Measurements from ENCODE around the gene PBRM1.
"Not testable (repeated sequence)": the region's sequence is repeated elsewhere in the genome, so short reads cannot be mapped to it uniquely, and the experiment has no call there.

The PBRM1 gene

DNA sequence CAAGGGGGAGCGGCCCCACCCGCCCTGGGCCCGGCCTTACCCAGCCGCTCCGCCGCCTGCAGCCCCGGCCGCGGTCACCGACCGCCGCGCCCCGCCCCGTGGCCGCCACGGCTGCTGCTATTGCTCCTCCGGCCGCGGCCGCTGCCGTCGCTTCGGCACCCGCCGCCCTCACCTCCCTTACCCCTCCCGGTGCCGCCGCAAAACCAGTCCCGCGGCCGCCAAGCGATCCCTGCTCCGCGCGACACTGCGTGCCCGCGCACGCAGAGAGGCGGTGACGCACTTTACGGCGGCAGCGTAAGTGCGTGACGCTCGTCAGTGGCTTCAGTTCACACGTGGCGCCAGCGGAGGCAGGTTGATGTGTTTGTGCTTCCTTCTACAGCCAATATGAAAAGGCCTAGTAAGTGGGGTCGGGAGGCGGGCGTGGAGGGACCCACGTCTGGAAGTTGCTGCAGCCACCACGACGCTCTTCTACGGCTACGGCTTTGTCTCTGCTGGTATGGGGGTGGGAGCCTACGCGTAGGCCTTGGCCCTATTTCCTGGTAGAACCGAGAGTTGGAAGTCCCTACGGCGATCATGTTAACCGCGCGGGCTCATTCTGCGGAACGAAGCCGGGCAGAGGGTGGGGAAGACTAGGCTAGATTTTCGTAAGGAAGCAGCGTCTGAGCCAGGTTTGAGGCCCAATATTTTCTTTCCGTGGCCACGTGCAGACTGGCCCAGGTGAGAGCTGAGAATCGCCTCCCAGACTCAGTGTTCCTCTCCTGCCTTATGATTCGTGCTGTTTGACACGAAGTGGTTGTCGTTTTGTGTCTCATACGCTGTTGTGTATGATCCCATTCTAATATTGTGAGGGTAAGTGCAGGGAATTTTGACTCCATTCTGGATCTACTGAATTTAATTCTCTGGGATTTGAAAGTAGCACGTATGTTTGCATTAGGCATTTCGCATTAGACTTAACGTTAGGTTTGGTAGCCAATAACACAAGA, at the start of gene PBRM1, which contains the start of gene GNL3:
Gene PBRM1, minus strand, starts transcription at position 205 of the 983 bp plus-strand sequence.
Gene GNL3, plus strand, starts transcription at position 324 of the 983 bp plus-strand sequence. Its CDS starts 61 bp downstream, at position 385.
- peak; percentile 91 for DNase-seq (ENCODE audit: low spot score)

DNA sequence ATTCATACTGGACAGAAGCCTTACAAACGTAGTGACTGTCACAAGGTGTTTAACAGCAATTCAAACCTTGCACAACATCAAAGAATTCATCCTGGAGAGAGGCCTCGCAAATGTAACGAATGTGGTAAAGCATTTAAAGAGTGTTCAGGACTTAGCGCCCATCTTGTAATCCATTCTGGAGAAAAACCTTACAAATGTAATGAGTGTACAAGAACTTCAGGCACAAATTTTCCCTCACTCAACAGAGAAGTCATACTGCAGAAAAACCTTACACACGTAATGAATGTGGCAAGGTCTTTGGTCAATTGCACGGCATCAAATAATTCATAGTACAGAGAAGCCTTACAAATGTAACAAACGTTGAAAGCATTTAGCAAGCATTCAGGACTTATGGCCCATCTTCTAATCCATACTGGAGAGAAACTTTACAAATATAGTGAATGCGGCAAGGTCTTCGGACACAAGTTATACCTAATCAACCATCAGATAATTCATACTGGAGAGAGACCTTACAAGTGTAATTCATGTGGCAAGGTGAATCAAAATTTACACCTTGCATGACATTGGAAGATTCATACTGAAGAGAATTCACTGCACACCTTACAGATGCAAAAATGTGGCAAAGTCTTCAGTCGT, 47.7 kb upstream of the PBRM1 start:
- no peak for DNase-seq (ENCODE audit: low spot score)

DNA sequence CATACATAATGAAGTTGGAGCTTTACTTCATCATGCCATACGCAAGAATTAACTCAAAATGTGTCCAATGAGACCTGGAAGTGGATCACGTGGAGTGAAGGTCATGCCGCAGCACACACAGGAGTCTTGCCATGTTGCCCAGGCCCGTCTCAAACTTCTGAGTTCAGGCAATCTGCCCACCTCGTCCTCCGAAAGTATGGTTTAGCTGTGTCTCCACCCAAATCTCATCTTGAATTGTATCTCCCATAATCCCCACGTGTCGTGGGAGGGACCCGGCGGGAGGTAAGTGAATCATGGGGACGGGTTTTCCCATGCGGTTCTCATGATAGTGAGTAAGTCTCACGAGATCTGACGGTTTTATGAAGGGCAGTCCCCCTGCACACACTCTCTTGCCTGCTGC, 45.9 kb upstream of the PBRM1 start:
- no peak for DNase-seq (ENCODE audit: low spot score)

DNA sequence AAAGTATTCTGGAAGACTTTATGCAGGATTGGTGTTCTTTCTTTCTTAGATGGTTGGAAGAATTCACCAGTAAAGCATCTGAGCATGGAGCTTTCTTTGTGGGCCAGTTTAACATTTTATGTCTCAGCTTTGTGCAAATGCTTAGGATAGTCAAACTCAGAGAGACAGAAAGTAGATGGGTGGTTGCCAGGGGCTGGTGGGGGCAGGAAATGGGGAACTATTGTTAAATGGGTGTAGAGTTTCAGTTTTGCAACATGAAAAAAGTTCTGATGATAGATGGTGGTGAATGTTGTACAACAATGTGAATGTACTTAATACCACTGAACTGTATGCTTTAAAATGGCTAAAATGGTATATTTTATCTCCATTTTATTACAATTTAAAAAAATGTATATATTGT, 45.0 kb upstream of the PBRM1 start:
- DNase-seq (ENCODE audit: low spot score): no peak

DNA sequence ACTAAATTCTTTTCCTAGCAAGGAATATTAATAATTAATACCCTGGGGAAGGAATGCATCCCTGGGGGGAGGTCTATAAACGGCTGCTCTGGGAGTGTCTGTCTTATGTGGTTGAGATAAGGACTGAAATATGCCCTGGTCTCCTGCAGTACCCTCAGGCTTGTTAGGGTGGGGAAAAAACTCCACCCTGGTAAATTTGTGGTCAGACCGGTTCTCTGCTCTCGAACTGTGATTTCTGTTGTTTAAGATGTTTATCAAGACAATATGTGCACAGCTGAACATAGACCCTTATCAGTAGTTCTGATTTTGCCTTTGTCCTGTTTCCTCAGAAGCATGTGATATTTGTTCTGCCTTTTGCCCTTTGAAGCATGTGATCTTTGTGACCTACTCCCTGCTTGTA, 43.0 kb upstream of the PBRM1 start:
- DNase-seq (ENCODE audit: low spot score): not testable (repeated sequence)

DNA sequence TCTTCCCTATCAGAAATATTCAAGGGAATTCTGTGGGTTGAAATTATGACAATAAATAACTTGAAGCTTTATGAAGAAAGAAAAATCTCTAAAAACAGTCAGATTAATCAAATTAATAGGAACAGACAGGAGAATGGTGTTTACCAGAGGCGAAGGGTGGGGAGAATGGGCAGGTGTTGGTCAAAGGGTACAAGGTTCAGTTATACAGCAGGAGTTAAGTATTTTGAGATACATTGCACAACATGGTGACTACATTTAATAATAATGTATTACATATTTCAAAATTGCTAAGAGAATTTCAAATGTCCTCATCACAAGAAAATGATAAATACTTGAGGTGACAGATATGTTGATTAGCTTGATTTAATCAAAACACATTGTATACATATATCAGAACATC, 38.8 kb upstream of the PBRM1 start:
- DNase-seq (ENCODE audit: low spot score): no peak

DNA sequence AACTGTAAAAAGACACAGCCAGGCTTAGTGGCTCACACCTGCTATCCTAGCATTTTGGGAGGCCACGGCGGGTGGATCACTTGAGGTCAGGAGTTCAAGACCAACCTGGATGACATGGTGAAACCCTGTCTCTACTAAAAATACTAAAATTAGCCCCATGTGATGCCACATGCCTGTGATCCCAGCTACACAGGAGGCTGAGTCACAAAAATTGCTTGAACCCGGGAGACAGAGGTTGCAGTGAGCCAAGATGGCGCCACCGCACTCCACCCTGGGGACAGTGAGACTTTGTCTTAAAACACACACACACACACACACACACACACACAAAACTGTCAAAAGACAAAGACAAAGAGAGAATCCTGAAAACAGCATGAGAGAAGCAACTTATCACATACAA, 38.2 kb upstream of the PBRM1 start:
- DNase-seq (ENCODE audit: low spot score): no peak

DNA sequence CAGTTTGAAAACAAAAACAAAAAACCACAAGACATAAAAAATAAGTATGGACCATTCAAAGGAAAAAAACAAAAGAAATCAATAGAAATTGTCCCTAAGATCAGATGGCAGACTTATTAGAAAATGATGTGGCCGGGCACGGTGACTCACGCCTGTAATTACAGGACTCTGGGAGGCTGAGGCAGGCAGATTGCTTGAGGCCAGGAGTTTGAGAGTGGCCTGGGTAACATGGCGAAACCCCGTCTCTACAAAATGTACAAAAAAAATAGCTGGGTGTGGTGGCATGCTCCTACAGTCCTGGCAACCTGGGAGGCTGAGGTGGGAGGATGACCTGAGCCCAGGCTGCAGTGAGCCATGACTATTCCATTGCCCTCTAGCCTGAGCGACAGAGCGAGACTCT, 36.8 kb upstream of the PBRM1 start:
- DNase-seq (ENCODE audit: low spot score): no peak

DNA sequence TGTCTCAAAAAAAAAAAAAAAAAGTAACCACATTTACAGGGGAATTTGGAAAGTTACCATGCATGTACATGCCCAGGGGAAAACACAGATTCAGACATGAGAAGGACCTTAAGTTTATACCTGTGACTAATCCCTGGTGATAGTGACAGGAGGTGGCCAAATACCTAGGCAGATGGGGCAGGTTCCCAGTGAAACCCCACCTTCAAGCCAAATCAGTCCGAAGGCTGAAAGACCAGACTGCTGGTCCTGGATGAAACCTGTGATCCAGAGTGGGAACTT, 36.0 kb upstream of the PBRM1 start:
- DNase-seq (ENCODE audit: low spot score): no peak

DNA sequence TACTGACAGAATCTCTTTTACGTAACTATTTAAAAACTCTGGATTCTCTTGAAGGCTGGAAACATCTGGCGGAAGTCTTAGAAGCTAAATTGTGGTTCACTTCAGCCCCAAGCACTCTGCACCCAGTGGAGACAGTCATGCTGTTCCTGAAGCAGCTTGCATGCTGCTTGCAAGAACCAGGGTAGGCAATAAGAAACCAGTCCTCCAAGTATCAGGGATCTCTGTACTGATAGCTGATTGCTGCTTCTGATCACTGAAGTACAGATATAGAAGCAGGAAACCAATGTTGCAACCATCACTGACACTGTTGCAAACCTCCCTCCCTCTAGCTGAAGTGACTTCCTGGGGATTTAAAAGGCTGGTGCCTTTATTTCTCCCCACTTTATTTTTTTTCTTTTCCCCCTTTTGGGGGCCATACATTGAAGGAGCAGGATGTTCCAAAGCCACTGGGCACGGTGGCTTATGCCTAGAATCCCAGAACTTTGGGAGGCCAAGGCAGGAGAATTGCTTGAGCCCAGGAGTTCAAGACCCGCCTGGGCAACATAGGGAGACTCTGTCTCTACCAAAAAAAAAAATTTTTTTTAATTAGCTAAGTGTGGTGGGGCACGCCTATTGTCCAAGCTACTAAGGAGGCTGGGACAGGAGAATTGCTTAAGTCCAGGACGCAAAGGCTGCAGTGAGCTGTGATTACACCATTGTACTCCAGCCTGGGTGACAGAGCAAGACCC, 35.5 kb upstream of the PBRM1 start:
- DNase-seq (ENCODE audit: low spot score): no peak

DNA sequence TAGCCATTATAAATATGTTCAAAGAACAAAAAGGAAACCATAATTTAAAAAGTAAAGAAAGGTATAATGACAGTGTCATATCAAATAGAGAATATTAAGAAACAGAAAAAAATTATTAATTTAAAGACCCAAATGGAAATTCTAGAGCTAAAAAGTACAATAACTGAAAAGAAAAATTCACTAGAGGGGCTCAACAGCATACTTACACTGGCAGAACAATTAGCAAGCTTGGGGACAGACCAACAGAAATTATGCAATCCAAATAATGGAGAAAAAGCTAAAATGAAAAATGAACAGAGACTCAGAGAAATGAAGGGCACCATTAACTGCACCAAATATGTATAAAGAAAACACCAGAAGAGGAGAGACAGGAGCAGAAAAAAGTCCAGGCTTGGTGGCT, 33.9 kb upstream of the PBRM1 start:
- no peak for DNase-seq (ENCODE audit: low spot score)

DNA sequence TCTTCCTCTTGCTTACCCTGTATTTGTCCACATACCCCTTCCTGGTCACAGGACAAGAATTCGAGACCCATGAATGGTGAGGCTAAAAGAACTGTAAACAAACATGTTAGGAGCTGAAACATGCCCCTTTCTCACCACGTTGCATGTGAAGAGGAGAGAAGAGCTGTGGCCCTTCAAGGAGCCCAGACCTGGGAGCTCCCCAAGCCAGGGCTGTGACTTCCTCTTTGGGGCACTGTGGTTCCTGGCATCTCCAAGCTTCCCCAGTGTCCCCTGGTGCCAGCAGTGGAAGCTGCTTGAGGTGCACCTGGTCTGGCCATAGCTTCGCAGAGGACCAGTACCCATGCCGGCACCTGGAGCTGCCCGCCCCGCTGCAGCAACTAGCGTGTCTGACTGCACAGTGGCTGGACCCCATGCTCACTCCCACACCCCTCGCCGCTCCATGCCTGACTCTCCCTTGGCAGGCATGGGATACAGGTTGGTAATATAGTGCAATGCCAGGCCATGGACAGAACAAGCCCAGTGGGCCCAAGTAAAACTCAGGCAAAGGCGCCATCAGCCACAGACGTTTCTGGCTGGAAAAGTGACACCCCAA, 30.1 kb upstream of the PBRM1 start:
- DNase-seq (ENCODE audit: low spot score): no peak

DNA sequence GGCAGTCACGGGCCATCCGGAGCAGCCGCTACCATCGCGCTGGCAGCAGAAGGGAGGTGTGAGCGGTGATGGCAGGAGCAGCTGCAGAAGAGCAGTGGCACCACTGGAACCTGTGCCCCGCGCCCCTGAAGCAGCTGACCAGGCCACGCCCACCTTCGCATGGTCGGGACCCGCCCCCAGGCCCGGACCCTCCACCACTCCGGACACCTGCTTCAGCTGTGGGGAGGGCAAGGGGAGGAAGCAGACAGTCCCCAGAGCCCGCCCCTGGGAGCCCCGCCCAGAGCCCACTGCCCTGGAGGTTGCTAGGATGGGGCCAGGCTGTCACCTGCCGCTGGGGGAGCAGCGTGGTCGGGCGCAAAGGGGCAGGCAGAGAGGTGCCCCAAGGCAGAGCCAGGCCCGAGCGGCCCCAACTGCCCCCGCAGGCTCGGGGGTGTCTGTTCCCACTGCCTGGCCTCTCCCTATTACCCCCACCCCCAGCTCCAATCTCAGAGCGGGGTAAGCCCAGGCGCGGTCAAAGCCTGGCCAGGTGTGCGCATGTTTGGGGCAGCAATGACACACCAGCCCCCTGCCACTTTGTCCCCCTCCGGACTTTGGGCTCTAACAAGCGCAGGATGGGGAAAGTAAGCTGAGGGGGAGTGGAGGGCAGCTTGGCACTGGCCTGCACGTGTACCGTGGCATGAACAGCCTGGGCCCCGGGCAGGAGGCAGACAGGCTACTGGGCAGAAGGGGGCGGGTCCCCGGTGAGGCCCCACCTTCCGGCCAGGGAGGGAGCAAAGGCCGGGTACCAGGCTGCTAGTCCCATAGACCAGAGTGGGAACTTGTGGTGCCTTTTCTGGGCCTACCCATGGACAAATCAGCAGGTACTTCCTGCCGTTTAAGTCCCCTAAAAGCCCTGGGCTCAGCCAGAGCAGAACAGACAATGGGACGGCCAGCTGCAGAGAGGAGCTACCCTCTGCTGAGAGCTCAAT, 28.9 kb upstream of the PBRM1 start:
- DNase-seq (ENCODE audit: low spot score): no peak

DNA sequence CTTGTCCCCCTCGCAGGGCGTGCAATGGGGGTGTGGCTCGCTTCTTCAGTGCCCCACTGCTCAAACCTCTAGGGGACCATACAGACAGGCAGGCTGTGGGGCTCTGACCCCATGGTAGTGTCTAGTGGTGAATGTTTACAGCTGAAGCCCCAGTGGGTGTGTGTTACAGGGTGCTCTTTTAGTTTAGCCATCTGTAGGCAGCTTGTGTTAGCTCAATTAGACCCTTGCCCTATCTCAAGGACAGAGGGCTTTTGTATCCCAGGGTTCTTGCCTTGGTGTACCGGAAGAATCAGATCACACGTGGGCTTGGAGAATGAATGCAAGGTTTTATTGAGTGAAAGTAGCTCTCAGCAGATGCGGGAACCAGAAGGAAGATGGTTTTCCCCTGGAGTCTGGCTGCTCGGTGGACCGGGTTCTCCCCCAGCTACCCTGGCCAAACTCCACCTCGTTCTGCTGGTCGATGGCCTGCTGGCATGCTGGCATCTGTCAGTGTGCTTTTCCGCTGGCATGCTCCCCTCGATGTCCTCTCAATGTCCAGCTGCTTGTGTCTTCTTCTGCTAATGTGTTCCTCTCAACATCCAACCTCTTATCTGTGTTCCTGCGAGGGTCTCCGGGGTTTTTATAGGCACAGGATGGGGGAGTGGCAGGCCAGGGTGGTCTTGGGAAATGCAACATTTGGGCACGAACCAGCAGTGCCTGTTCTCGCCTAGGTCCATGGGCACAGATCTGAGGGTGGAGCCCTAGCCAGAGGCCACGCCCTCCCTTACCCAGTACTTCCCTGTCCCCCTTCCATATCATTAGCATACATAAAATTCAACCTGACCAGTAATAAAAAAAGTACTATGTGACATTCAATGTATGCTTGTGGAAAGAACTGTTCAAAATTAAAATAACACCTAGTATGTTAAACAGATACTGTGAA, 26.8 kb upstream of the PBRM1 start:
- DNase-seq (ENCODE audit: low spot score): no peak

DNA sequence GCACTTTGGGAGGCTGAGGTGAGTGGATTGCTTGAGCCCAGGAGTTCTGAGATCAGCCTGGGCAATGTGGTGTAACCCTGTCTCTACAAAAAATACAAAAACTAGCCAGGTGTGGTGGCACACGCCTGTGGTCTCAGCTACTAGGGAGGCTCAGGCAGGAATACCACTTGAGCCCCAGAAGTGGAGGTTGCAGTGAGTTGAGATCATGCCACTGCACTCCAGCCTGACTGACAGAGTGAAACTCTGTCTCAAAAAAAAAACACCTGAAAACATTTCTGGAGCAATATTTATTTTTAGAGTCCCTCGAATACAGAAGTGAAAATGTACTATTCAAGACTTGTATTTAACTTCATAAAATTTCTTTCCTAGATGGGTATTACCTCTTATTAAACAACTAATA, 24.8 kb upstream of the PBRM1 start:
- no peak for DNase-seq (ENCODE audit: low spot score)

DNA sequence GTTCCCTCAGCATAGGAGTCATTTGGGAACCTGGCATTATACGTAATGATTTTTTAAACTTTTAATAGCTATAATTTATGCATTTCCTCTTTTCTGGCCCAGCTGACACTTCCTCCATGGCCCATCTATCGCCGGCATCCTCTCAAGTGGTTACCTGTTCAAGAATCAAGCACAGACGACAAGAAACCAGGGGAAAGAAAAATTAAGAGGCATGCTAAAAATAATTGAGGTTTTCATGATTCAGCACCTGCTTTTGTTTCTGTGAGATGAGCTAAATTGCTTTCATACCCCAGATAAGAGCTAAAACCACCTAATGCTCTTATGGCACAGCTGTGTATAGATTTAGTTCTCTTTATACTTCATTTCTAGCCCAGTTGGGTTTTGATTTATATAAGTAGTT, 21.9 kb upstream of the PBRM1 start:
- no peak for DNase-seq (ENCODE audit: low spot score)

DNA sequence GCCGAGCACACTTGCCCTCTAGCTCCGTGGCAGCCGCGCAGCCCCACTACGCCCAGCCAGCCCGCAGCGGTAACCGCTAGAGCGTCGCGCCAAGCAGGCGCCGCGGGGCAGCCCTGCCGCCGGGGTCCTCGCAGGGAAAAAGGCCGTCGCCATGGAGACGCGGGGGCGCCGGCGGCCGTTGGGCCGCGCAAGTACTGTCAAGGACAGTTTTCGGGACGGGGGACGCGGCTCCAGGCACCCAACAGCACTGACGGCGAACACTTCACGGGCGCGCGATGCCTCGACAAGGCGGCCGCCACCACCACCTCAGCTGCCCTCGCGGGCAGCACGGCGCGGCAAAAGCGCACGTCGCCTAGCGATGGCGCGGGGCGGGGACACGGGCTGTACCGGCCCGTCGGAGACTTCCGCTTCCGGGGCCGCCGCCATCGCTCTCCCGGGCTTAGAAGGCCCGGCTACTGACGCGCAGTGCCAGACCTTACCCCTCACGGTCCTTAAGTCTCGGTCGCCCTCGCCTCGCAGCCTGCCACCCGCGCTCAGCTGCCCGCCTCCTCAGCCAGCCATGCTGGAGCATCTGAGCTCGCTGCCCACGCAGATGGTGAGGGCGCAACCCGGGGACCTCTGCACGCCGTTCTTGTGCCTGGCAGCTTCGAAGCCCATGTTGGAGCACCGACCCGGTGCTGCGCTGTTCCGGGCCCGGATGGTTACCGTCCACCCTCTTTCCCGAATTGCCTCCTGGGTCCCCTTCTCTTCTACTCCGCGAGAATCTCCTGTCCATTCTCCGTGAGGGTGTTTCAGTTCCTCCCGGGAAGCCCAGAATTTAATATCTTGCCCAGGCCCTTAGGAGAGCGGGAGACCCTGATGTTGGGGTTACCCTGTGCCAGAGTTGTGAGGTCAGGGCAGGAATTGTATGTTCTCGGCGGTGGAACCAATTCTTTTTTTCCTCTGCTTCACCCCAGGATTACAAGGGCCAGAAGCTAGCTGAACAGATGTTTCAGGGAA, 20.3 kb upstream of the PBRM1 start, which contains the start of the genes GLT8D1 and SPCS1:
Gene GLT8D1, minus strand, starts transcription at position 104 of the 999 bp plus-strand sequence. CDS start 5,331 bp downstream, outside the sequence.
Gene SPCS1, plus strand, starts transcription at position 419 of the 999 bp plus-strand sequence. Its CDS starts 141 bp downstream, at position 560.
- peak; percentile 89 for DNase-seq (ENCODE audit: low spot score)

DNA sequence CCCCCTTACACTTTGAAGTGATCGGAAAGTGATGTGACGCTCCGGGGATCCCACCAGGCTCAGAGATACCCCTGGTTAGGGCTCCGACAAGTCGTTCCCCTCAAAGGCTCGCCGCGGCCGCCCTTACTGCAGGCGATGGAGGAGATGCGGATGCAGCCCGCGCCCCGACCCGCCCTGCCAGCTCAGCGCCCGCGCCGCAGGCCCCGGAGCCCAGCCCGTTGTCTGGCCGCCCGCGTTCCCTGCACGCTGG, 19.6 kb upstream of the PBRM1 start:
- no peak for DNase-seq (ENCODE audit: low spot score)

Measured in hepatic stellate cell (primary cell).